OCI-LY7 (cell line): Measurements from ENCODE around the gene RASA2. TPM values are rescaled to one million over a fixed set of nuclear protein-coding genes. Genes with fewer than 3 reads are reported as not detected.

Source experiments
- BruUV-seq: library from RNA; stranded (reverse); fragments of 400-500 nt; replicated peaks from 2 replicates; lab custom pipeline; 2021; lab: Mats Ljungman, UMichigan
- CTCF ChIA-PET: fragments of 300-600 bp; sonication (Branson Sonifier 250); formaldehyde crosslinking; loops from one replicate; lab custom pipeline; 2022; ENCODE audit warnings: antibody characterized with exemption; ENCODE audit not compliant: unreplicated experiment; lab: Charles Lee
- POLR2A ChIA-PET: fragments of 300-600 bp; sonication (Branson Sonifier 250); formaldehyde crosslinking; loops from one replicate; lab custom pipeline; 2022; ENCODE audit warnings: antibody characterized with exemption; lab: Charles Lee
- DNase-seq: peaks from one replicate; pipeline ENCODE4 v3.0.0-alpha.2; 2015; ENCODE audit warnings: low spot score
- H2AFZ ChIP-seq: fragments of 200-600 bp; sonication (generic), shearing (Covaris generic); 2 replicates; pipeline ENCODE4 v1.6.1; 2014; ENCODE audit warnings: mild to moderate bottlenecking, antibody characterized with exemption, low read length, moderate library complexity
- H3K27ac ChIP-seq: fragments of 200-600 bp; sonication (generic); 2 replicates; pipeline ENCODE4 v1.5.1; 2014; ENCODE audit warnings: mixed run types, low read depth, mild to moderate bottlenecking, moderate library complexity, low read length, inconsistent platforms; ENCODE audit not compliant: poor library complexity, severe bottlenecking
- H3K36me3 ChIP-seq: fragments of 200-600 bp; sonication (generic); 2 replicates; pipeline ENCODE4 v1.6.1; 2014; ENCODE audit warnings: mild to moderate bottlenecking, antibody characterized with exemption, low read length, moderate library complexity, mixed read lengths; ENCODE audit not compliant: insufficient read depth
- H3K4me1 ChIP-seq: fragments of 200-600 bp; sonication (generic); 2 replicates; pipeline ENCODE4 v1.5.1; 2014; ENCODE audit warnings: mild to moderate bottlenecking, low read length; ENCODE audit not compliant: insufficient read depth, poor library complexity, severe bottlenecking
- H3K4me2 ChIP-seq: fragments of 200-600 bp; sonication (generic); 2 replicates; pipeline ENCODE4 v1.6.1; 2014; ENCODE audit warnings: mild to moderate bottlenecking, low read length
- H3K4me3 ChIP-seq: fragments of 200-600 bp; sonication (generic); 2 replicates; pipeline ENCODE4 v1.5.1; 2014; ENCODE audit warnings: mild to moderate bottlenecking, low read depth, low read length; ENCODE audit not compliant: poor library complexity, severe bottlenecking
- H3K79me2 ChIP-seq: fragments of 200-600 bp; sonication (generic); 2 replicates; pipeline ENCODE4 v1.6.1; 2016; ENCODE audit warnings: low read depth, mild to moderate bottlenecking, low read length, moderate library complexity, mixed read lengths; ENCODE audit not compliant: insufficient read depth
- H3K9me2 ChIP-seq: fragments of 200-600 bp; sonication (generic); 2 replicates; pipeline ENCODE4 v1.6.1; 2016; ENCODE audit warnings: mild to moderate bottlenecking, low read length, mixed read lengths; ENCODE audit not compliant: insufficient read depth
- H3K9me3 ChIP-seq: fragments of 200-600 bp; sonication (generic); 2 replicates; pipeline ENCODE4 v1.6.1; 2014; ENCODE audit warnings: mild to moderate bottlenecking, mixed run types, low read length, mixed read lengths
- H4K20me1 ChIP-seq: fragments of 200-600 bp; sonication (generic); 2 replicates; pipeline ENCODE4 v1.6.1; 2014; ENCODE audit warnings: mild to moderate bottlenecking, antibody characterized with exemption, low read length, moderate library complexity, mixed read lengths; ENCODE audit not compliant: insufficient read depth
- CTCF ChIP-seq: fragments of 200-600 bp; sonication (generic); conservative IDR thresholded peaks from 2 replicates; pipeline ENCODE4 v1.5.1; 2014; ENCODE audit warnings: mild to moderate bottlenecking, antibody characterized with exemption, low read length, moderate library complexity, mixed read lengths
- EZH2phosphoT487 ChIP-seq: fragments of 200-600 bp; sonication (generic); IDR thresholded peaks from 2 replicates; pipeline ENCODE4 v1.6.1; 2018; ENCODE audit warnings: low read depth, borderline replicate concordance, mild to moderate bottlenecking, mixed run types, antibody characterized with exemption, low read length, moderate library complexity, mixed read lengths
- intact Hi-C: fragments of 100-400 bp; cut with micrococcal nuclease; formaldehyde crosslinking; loops from one replicate; pipeline ENCODE4 v1.10.0; 2022; ENCODE audit not compliant: unreplicated experiment
- total RNA-seq, 2 experiments: library from RNA; depleted of rRNA in 1 of 2; stranded (reverse); fragments of >200 nt in 1 of 2; shearing (Covaris generic) in 1 of 2; gene quantifications; 2 replicates each; pipeline ENCODE4 v1.2.3, GENCODE V29; 2014 to 2022

The RASA2 gene
- total RNA-seq, 2 experiments from 2014 or later = 11.0 to 21.7 TPM

- Histone ChIP-seq H3K79me2 (no peaks in the 10 kb centered on the region), H3K9me3 (peaks cover 12% of the 10 kb centered on the region; the same call in 1 of the 2 replicates), H4K20me1 (no peaks in the 10 kb centered on the region), H3K4me1 (peaks cover 5% of the 10 kb centered on the region), H3K9me2 (no peaks in the 10 kb centered on the region), H3K4me3 (no peak overlapping the region), H3K27ac (no peak overlapping the region), H3K4me2 (no peak overlapping the region), H3K36me3 (peaks cover 54% of the 10 kb centered on the region), H2AFZ (no peak overlapping the region)
- no peak for DNase-seq
- BruUV-seq = no TSS peak
- TF ChIP-seq EZH2phosphoT487 (no peak), CTCF (no peak)
- CTCF ChIA-PET = no interaction called here
- POLR2A ChIA-PET = interaction anchor here (0.7 kb wide), 3 partner anchors 19 to 255 kb away, joined by 3 to 4 read pairs (median 3); no protein-coding TSS in a partner anchor
- intact Hi-C loops = no loop called here
Measured at GRCh38 chr3:141519587-141519986, 32.8 kb downstream of the RASA2 start.

- H3K9me3 ChIP-seq = peaks cover 6% of the 10 kb centered on the region; the same call in 1 of the 2 replicates
- H3K27ac ChIP-seq = no peak overlapping the region
- no peaks in the 10 kb centered on the region for H3K79me2 ChIP-seq
- H3K4me3 ChIP-seq = no peak overlapping the region
- ChIA-PET POLR2A (interaction anchor here (0.6 to 0.9 kb wide), 10 partner anchors 22 to 1174 kb away, joined by 3 to 5 read pairs (median 3); no protein-coding TSS in a partner anchor), CTCF (no interaction called here)
- no peaks in the 10 kb centered on the region for H4K20me1 ChIP-seq
- DNase-seq = no peak
- no TSS peak for BruUV-seq
- peaks cover 14% of the 10 kb centered on the region for H3K4me1 ChIP-seq
- H3K36me3 ChIP-seq = peaks cover 39% of the 10 kb centered on the region
- H3K9me2 ChIP-seq = no peaks in the 10 kb centered on the region
- TF ChIP-seq EZH2phosphoT487 = no peak
- no peak for TF ChIP-seq CTCF
- H3K4me2 ChIP-seq = no peak overlapping the region
- intact Hi-C loops = no loop called here
- H2AFZ ChIP-seq = no peak overlapping the region
Measured at GRCh38 chr3:141521781-141522180, 35.0 kb downstream of the RASA2 start.

GRCh38 chr3:141523615-141524375, 37.0 kb downstream of the RASA2 start:
- H3K9me2 ChIP-seq = no peaks in the 10 kb centered on the region
- DNase-seq = no peak
- peaks cover 21% of the 10 kb centered on the region for H3K4me1 ChIP-seq
- no peaks in the 10 kb centered on the region for H4K20me1 ChIP-seq
- intact Hi-C loops = no loop called here
- ChIA-PET POLR2A (interaction anchor here (0.7 kb wide), 1 partner anchor 23 kb away, joined by 4 read pairs; no protein-coding TSS in a partner anchor), CTCF (no interaction called here)
- no peak overlapping the region for H3K4me2 ChIP-seq
- no peak overlapping the region for H2AFZ ChIP-seq
- H3K36me3 ChIP-seq = peaks cover 27% of the 10 kb centered on the region
- BruUV-seq = no TSS peak
- H3K79me2 ChIP-seq = no peaks in the 10 kb centered on the region
- no peaks in the 10 kb centered on the region for H3K9me3 ChIP-seq
- TF ChIP-seq EZH2phosphoT487 (no peak), CTCF (no peak)
- H3K27ac ChIP-seq = no peak overlapping the region
- no peak overlapping the region for H3K4me3 ChIP-seq
